K562 (cell line): ENCODE measurements around the gene CLNK. TPM values are rescaled to one million over a fixed set of nuclear protein-coding genes. Genes with fewer than 3 reads are reported as not detected.

Source experiments
- ATAC-seq: fragments of 200-7000 bp; cut with Tn5 transposase; 3 replicates; pipeline ENCODE4 v1.9.1; 2020; ENCODE audit warnings: moderate library complexity
- BruUV-seq: library from RNA; stranded (reverse); fragments of 400-500 nt; replicated peaks from 2 replicates; lab custom pipeline; 2021; lab: Mats Ljungman, UMichigan
- CTCF ChIA-PET: fragments of 300-600 bp; formaldehyde crosslinking; extraction: SDS; loops from one replicate; lab custom pipeline; 2021; ENCODE audit warnings: low intra/inter-chr PET ratio; lab: Yijun Ruan, JAX
- POLR2A ChIA-PET: fragments of 300-600, 350-650 bp; sonication (Branson Sonifier 250); formaldehyde crosslinking; extraction: SDS; loops from one replicate; lab custom pipeline; 2021; ENCODE audit warnings: antibody characterized with exemption, inconsistent platforms; lab: Yijun Ruan, JAX
- DNase-seq, 4 experiments: peaks; one replicate each; pipeline versions ENCODE4 v3.0.0 to v3.0.0-alpha.2; 2011 to 2018; ENCODE audit warnings: low spot score in 3 of 4, mixed read lengths in 3 of 4; ENCODE audit errors: extremely low read depth in 1 of 4
- FAIRE-seq: peaks from 2 replicates; lab custom pipeline; 2011; peaks lifted over from hg19 to GRCh38; lab: Jason Lieb, UNC
- H2AFZ ChIP-seq: 2 replicates; pipeline ENCODE4 v1.6.0; 2011; ENCODE audit warnings: low read depth, low read length, control low read depth, inconsistent platforms
- H3K27ac ChIP-seq: fragments of 200-600 bp; 3 replicates; pipeline ENCODE4 v1.8.0; 2011; ENCODE audit warnings: low read depth, mild to moderate bottlenecking, control low read depth, inconsistent platforms, low read length, moderate library complexity, mixed read lengths; ENCODE audit errors: extremely low read depth
- H3K27me3 ChIP-seq, 2 experiments: fragments of 300-600 bp in 1 of 2; 2 replicates in 1 of 2; 3 replicates in 1 of 2; pipeline versions ENCODE4 v1.6.0 to v1.8.0; 2011; ENCODE audit warnings: inconsistent platforms in 2 of 2, low read length in 2 of 2, mild to moderate bottlenecking in 1 of 2, mixed read lengths in 1 of 2, moderate library complexity in 1 of 2; ENCODE audit not compliant: control insufficient read depth in 2 of 2, insufficient read depth in 2 of 2
- H3K36me3 ChIP-seq: fragments of 300-600 bp; 3 replicates; pipeline ENCODE4 v1.8.0; 2011; ENCODE audit warnings: mild to moderate bottlenecking, low read length, inconsistent platforms; ENCODE audit not compliant: control insufficient read depth, insufficient read depth
- H3K4me1 ChIP-seq, 2 experiments: fragments of 200-600 bp in 1 of 2; replicated peaks in 1 of 2; 2 replicates in 1 of 2; 3 replicates in 1 of 2; pipeline versions ENCODE4 v1.5.1 to v1.8.0; 2011; ENCODE audit warnings: inconsistent platforms in 2 of 2, low read length in 2 of 2, mild to moderate bottlenecking in 1 of 2, mixed read lengths in 1 of 2, moderate library complexity in 1 of 2; ENCODE audit not compliant: control insufficient read depth in 2 of 2, insufficient read depth in 2 of 2
- H3K4me2 ChIP-seq: 2 replicates; pipeline ENCODE4 v1.6.1; 2011; ENCODE audit warnings: low read length, control low read depth, inconsistent platforms, mixed read lengths; ENCODE audit not compliant: insufficient read depth
- H3K4me3 ChIP-seq: fragments of 200-600 bp; sonication (generic), shearing (Covaris generic); 2 replicates; pipeline ENCODE4 v1.5.1; 2016; ENCODE audit warnings: control low read depth, inconsistent platforms
- H3K79me2 ChIP-seq: fragments of 200-600 bp; 3 replicates; pipeline ENCODE4 v1.8.0; 2011; ENCODE audit warnings: low read length, inconsistent platforms; ENCODE audit not compliant: control insufficient read depth, insufficient read depth
- H3K9ac ChIP-seq, 2 experiments: 2 replicates each; pipeline versions ENCODE4 v1.6.0 to v1.6.1; 2011; ENCODE audit warnings: low read depth in 2 of 2, low read length in 2 of 2, control low read depth in 1 of 2, inconsistent platforms in 1 of 2, mild to moderate bottlenecking in 1 of 2, mixed read lengths in 1 of 2; ENCODE audit not compliant: insufficient read depth in 1 of 2
- H3K9me1 ChIP-seq: one replicate; pipeline ENCODE4 v1.6.0; 2011; ENCODE audit warnings: inconsistent platforms, mild to moderate bottlenecking, low read length, moderate library complexity; ENCODE audit not compliant: control insufficient read depth, insufficient read depth
- H3K9me3 ChIP-seq: replicated peaks from 2 replicates; pipeline ENCODE4 v1.5.1; 2011; ENCODE audit warnings: low read depth, low read length, inconsistent platforms; ENCODE audit not compliant: control insufficient read depth, insufficient read depth
- H4K20me1 ChIP-seq: replicated peaks from 2 replicates; pipeline ENCODE4 v1.6.1; 2011; ENCODE audit warnings: low read length, inconsistent platforms, mixed read lengths; ENCODE audit not compliant: control insufficient read depth, insufficient read depth
- HOXB6 ChIP-seq: fragments of 250-450 bp; sonication (Bioruptor Pico); IDR thresholded peaks from 2 replicates; pipeline ENCODE4 v1.5.1; 2022; ENCODE audit warnings: mild to moderate bottlenecking, borderline replicate concordance
- RNF219 ChIP-seq: fragments of 250-450 bp; sonication (Bioruptor Pico); IDR thresholded peaks from 2 replicates; pipeline ENCODE4 v1.5.0; 2022; ENCODE audit warnings: mild to moderate bottlenecking
- WGBS: fragments of 100-300 bp; shearing (Covaris generic); methylation state at CpG from one replicate; pipeline ENCODE4 v1.1.6; 2016; ENCODE audit warnings: low coverage, mixed read lengths; ENCODE audit not compliant: insufficient coverage; ENCODE audit errors: missing lambda C conversion rate; 5-methylcytosine and 5-hydroxymethylcytosine counted together
- in situ Hi-C: fragments of 300-500 bp; cut with MboI; formaldehyde crosslinking; loops from 4 replicates; pipeline ENCODE4 v1.15.0; 2018; ENCODE audit warnings: inconsistent platforms, mixed read lengths
- intact Hi-C: fragments of 100-400 bp; cut with micrococcal nuclease; formaldehyde crosslinking; loops from 2 replicates; pipeline ENCODE4 v1.14.2; 2022
- polyA plus RNA-seq, 8 experiments: library from polyadenylated mRNA; depleted of rRNA in 4 of 8; stranded (reverse) in 5 of 8; unstranded in 3 of 8; fragments of >200 nt; fragmentation: Nextera tagmentation in 2 of 8; fragmentation: Illumina TruSeq in 1 of 8; extraction: Ambion mirVana in 2 of 8; extraction: Trizol in 1 of 8; gene quantifications; 2 replicates each; pipeline versions ENCODE4 v1.2.1 to v1.2.3, GENCODE V29; 2011 to 2014; ENCODE audit warnings: inconsistent platforms in 1 of 8, missing spikeins in 1 of 8
- total RNA-seq, 7 experiments: library from RNA; depleted of rRNA in 6 of 7; stranded (reverse); fragments of >200 nt in 6 of 7; fragmentation: Illumina TruSeq in 2 of 7; extraction: Trizol in 2 of 7; gene quantifications; 2 replicates each; pipeline versions ENCODE4 v1.2.1 to v1.2.3, GENCODE V29; 2011 to 2021; ENCODE audit warnings: low replicate concordance in 1 of 7

The CLNK gene
- total and polyA plus RNA-seq, 9 of the 15 experiments (the other 6 are each of a cell fraction or from before 2014, with no cell fraction given), result not detected

GRCh38 chr4:10703156-10703555 is 18.6 kb upstream of the CLNK start:
- Histone ChIP-seq H3K79me2 (no peaks in the 10 kb centered on the region), H3K27ac (no peak overlapping the region), H3K4me1 (no peaks in the 10 kb centered on the region), H2AFZ (no peak overlapping the region), H3K36me3 (no peaks in the 10 kb centered on the region), H3K4me2 (no peak overlapping the region), H3K27me3 (no peaks in the 10 kb centered on the region), H3K9ac (no peak overlapping the region), H3K9me1 (no peaks in the 10 kb centered on the region), H3K4me3 (no peak overlapping the region), H4K20me1 (no peaks in the 10 kb centered on the region), H3K9me3 (no peaks in the 10 kb centered on the region)
- FAIRE-seq (no peak), DNase-seq (no peak), ATAC-seq (no peak)
- in situ Hi-C loops (no loop called here), intact Hi-C loops (no loop called here)
- BruUV-seq, result no TSS peak
- no peak for TF ChIP-seq HOXB6
- no peak for TF ChIP-seq RNF219 (CRISPR knock-in tag)
- ChIA-PET POLR2A (no interaction called here), CTCF (no interaction called here)
- 0% methylated on average over 5 of the region's 5 CpGs for WGBS
